ENCODE measurements around the gene SHISA4. TPM values are rescaled to one million over a fixed set of nuclear protein-coding genes. Genes with fewer than 3 reads are reported as not detected.

The SHISA4 gene
- polyA plus RNA-seq, 1 donor from 2014 or later = 1.5 TPM

DNA sequence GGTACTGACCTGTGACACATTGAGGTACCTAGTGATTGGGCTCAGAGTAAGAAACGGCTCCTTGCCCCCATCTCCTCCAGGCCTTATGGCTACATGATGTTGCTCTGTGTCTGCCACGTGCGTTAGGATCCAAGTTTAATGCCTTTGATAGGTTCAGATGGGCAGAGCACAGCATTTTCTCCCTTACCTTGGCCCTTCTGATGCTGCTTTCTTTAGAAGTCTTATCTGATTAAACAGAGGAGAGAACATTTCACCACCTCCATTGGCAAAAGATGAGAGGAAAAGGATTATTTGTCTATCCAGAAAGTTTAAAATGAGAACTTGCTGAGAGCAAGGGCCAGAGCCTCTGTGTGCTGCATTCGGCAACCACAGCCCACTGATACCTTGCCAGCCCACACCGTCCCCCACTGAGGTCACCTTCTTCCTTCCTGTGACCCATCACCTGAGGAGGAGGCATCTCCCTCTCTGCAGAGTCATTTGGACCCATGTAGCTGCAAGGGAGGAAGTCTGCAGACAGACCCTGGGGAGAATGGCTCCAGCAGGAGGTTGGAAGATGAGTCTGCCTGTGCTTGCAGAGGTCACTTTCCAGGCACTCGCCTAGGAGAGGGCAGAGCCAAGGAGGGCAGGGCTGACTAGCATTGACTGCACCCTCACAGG lies 16.7 kb downstream of the SHISA4 start:
- no peak overlapping the region for H3K9ac ChIP-seq (ENCODE audit: low read length)
- H3K27ac ChIP-seq (ENCODE audit: low read length) = no peak overlapping the region

GRCh38 chr1:201906336-201906735 lies 17.6 kb downstream of the SHISA4 start:
- Histone ChIP-seq H4K20me1 (ENCODE audit: insufficient read depth) (no peaks in the 10 kb centered on the region), H3K9me2 (ENCODE audit: insufficient read depth, low read length) (no peaks in the 10 kb centered on the region), H2AFZ (ENCODE audit: low read depth, low read length) (no peak overlapping the region), H3K27ac (ENCODE audit: low read length) (no peak overlapping the region), H3K36me3 (ENCODE audit: insufficient read depth, low read length) (no peaks in the 10 kb centered on the region), H3F3A (ENCODE audit: insufficient read depth, low read length, poor library complexity, severe bottlenecking) (no peaks in the 10 kb centered on the region), H3K4me2 (ENCODE audit: low read length) (no peak overlapping the region), H3K9ac (ENCODE audit: low read length) (no peak overlapping the region), H3K27me3 (ENCODE audit: insufficient read depth, low read depth, low read length) (no peaks in the 10 kb centered on the region), H3K9me3 (ENCODE audit: low read length) (no peaks in the 10 kb centered on the region), H3K4me3 (ENCODE audit: low read length) (no peak overlapping the region), H3K79me2 (replicated peaks; ENCODE audit: insufficient read depth, low read length) (no peaks in the 10 kb centered on the region)
- no peak for TF ChIP-seq EZH2 (IDR thresholded peaks at IDR 0.05; ENCODE audit: borderline replicate concordance, insufficient read depth, low read length, poor library complexity, severe bottlenecking)
- TF ChIP-seq, protein P1, sequence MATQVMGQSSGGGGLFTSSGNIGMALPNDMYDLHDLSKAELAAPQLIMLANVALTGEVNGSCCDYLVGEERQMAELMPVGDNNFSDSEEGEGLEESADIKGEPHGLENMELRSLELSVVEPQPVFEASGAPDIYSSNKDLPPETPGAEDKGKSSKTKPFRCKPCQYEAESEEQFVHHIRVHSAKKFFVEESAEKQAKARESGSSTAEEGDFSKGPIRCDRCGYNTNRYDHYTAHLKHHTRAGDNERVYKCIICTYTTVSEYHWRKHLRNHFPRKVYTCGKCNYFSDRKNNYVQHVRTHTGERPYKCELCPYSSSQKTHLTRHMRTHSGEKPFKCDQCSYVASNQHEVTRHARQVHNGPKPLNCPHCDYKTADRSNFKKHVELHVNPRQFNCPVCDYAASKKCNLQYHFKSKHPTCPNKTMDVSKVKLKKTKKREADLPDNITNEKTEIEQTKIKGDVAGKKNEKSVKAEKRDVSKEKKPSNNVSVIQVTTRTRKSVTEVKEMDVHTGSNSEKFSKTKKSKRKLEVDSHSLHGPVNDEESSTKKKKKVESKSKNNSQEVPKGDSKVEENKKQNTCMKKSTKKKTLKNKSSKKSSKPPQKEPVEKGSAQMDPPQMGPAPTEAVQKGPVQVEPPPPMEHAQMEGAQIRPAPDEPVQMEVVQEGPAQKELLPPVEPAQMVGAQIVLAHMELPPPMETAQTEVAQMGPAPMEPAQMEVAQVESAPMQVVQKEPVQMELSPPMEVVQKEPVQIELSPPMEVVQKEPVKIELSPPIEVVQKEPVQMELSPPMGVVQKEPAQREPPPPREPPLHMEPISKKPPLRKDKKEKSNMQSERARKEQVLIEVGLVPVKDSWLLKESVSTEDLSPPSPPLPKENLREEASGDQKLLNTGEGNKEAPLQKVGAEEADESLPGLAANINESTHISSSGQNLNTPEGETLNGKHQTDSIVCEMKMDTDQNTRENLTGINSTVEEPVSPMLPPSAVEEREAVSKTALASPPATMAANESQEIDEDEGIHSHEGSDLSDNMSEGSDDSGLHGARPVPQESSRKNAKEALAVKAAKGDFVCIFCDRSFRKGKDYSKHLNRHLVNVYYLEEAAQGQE (IDR thresholded peaks at IDR 0.05; ENCODE audit: borderline replicate concordance) = no peak
- no peak for TF ChIP-seq RAD21 (conservative IDR thresholded peaks at IDR 0.05)
- no peak for TF ChIP-seq SMC3 (conservative IDR thresholded peaks at IDR 0.05; ENCODE audit: poor library complexity)
- no peak for TF ChIP-seq POLR2AphosphoS5 (IDR thresholded peaks at IDR 0.05)
- TF ChIP-seq CTCF (IDR thresholded peaks at IDR 0.05; ENCODE audit: poor library complexity, severe bottlenecking) = no peak
- TF ChIP-seq MXI1 (conservative IDR thresholded peaks at IDR 0.05; ENCODE audit: poor library complexity, severe bottlenecking) = no peak
- no peak for TF ChIP-seq EP300 (conservative IDR thresholded peaks at IDR 0.05; ENCODE audit: poor library complexity, severe bottlenecking)

More for the DNA sequence above, 16.7 kb downstream of the SHISA4 start:
- no peaks in the 10 kb centered on the region for H3F3A ChIP-seq (ENCODE audit: insufficient read depth, low read length, poor library complexity, severe bottlenecking)
- no peaks in the 10 kb centered on the region for H3K27me3 ChIP-seq (ENCODE audit: insufficient read depth, low read depth, low read length)
- H3K4me3 ChIP-seq (ENCODE audit: low read length) = no peak overlapping the region
- H3K9me2 ChIP-seq (ENCODE audit: insufficient read depth, low read length) = no peaks in the 10 kb centered on the region
- TF ChIP-seq, protein P1 (IDR thresholded peaks at IDR 0.05; ENCODE audit: borderline replicate concordance) = no peak
- TF ChIP-seq SMC3 (conservative IDR thresholded peaks at IDR 0.05; ENCODE audit: poor library complexity) (no peak), RAD21 (conservative IDR thresholded peaks at IDR 0.05) (no peak), EZH2 (IDR thresholded peaks at IDR 0.05; ENCODE audit: borderline replicate concordance, insufficient read depth, low read length, poor library complexity, severe bottlenecking) (no peak), EP300 (conservative IDR thresholded peaks at IDR 0.05; ENCODE audit: poor library complexity, severe bottlenecking) (no peak), POLR2AphosphoS5 (IDR thresholded peaks at IDR 0.05) (no peak), CTCF (IDR thresholded peaks at IDR 0.05; ENCODE audit: poor library complexity, severe bottlenecking) (no peak), TAF1 (IDR thresholded peaks at IDR 0.05; ENCODE audit: low read depth) (no peak), MXI1 (conservative IDR thresholded peaks at IDR 0.05; ENCODE audit: poor library complexity, severe bottlenecking) (no peak)
- H3K79me2 ChIP-seq (replicated peaks; ENCODE audit: insufficient read depth, low read length) = no peaks in the 10 kb centered on the region
- no peaks in the 10 kb centered on the region for H4K20me1 ChIP-seq (ENCODE audit: insufficient read depth)
- no peaks in the 10 kb centered on the region for H3K36me3 ChIP-seq (ENCODE audit: insufficient read depth, low read length)
- no peak overlapping the region for H3K4me2 ChIP-seq (ENCODE audit: low read length)
- H2AFZ ChIP-seq (ENCODE audit: low read depth, low read length) = no peak overlapping the region
- no peaks in the 10 kb centered on the region for H3K9me3 ChIP-seq (ENCODE audit: low read length)
